Loucy (cell line): ENCODE measurements around the gene MAML2.

ENCODE experiments used
- H2AFZ ChIP-seq: fragments of 200-600 bp; sonication (generic); 2 replicates; pipeline ENCODE4 v1.6.0; 2016; ENCODE audit warnings: antibody characterized with exemption, mild to moderate bottlenecking, low read length, moderate library complexity
- H3F3A ChIP-seq: fragments of 200-600 bp; 2 replicates; pipeline ENCODE4 v1.6.0; 2016; ENCODE audit warnings: antibody characterized with exemption, low read depth, mild to moderate bottlenecking
- H3K27me3 ChIP-seq: fragments of 200-600 bp; sonication (generic); 2 replicates; pipeline ENCODE4 v1.6.1; 2014; ENCODE audit warnings: low read length, mild to moderate bottlenecking; ENCODE audit not compliant: insufficient read depth, poor library complexity, severe bottlenecking
- H3K36me3 ChIP-seq: fragments of 200-600 bp; sonication (generic); 2 replicates; pipeline ENCODE4 v1.6.1; 2016; ENCODE audit warnings: low read length; ENCODE audit not compliant: insufficient read depth
- H3K4me1 ChIP-seq: fragments of 200-600 bp; sonication (generic); 2 replicates; pipeline ENCODE4 v1.5.1; 2014; ENCODE audit warnings: low read length, mild to moderate bottlenecking; ENCODE audit not compliant: insufficient read depth, poor library complexity, severe bottlenecking
- H3K4me2 ChIP-seq: fragments of 200-600 bp; sonication (generic); 2 replicates; pipeline ENCODE4 v1.6.0; 2014; ENCODE audit warnings: antibody characterized with exemption, low read length, low read depth, mild to moderate bottlenecking; ENCODE audit not compliant: poor library complexity, severe bottlenecking
- H3K4me3 ChIP-seq: fragments of 200-600 bp; sonication (generic); 2 replicates; pipeline ENCODE4 v1.5.1; 2014; ENCODE audit warnings: low read length, mild to moderate bottlenecking, mixed read lengths; ENCODE audit not compliant: poor library complexity, severe bottlenecking
- H3K79me2 ChIP-seq: fragments of 200-600 bp; sonication (generic); 2 replicates; pipeline ENCODE4 v1.6.1; 2014; ENCODE audit warnings: low read length; ENCODE audit not compliant: insufficient read depth
- H3K9ac ChIP-seq: fragments of 200-600 bp; sonication (generic); 2 replicates; pipeline ENCODE4 v1.6.0; 2014; ENCODE audit warnings: mild to moderate bottlenecking, low read depth, low read length, moderate library complexity; ENCODE audit not compliant: poor library complexity, severe bottlenecking
- H3K9me2 ChIP-seq: fragments of 200-600 bp; sonication (generic); replicated peaks from 2 replicates; pipeline ENCODE4 v1.6.1; 2016; ENCODE audit warnings: low read depth, low read length, mixed read lengths
- H3K9me3 ChIP-seq: fragments of 200-600 bp; sonication (generic); 2 replicates; pipeline ENCODE4 v1.6.1; 2014; ENCODE audit warnings: mild to moderate bottlenecking, antibody characterized with exemption, low read length, low read depth; ENCODE audit not compliant: insufficient read depth
- H4K20me1 ChIP-seq: fragments of 200-600 bp; sonication (generic); 2 replicates; pipeline ENCODE4 v1.6.0; 2014; ENCODE audit warnings: antibody characterized with exemption, low read length, mild to moderate bottlenecking; ENCODE audit not compliant: insufficient read depth, poor library complexity, severe bottlenecking
- CTCF ChIP-seq: fragments of 200-600 bp; sonication (generic); conservative IDR thresholded peaks from 2 replicates; pipeline ENCODE4 v1.5.1; 2014; ENCODE audit warnings: mild to moderate bottlenecking, antibody characterized with exemption, low read length
- EZH2phosphoT487 ChIP-seq: fragments of 200-600 bp; IDR thresholded peaks from 2 replicates; pipeline ENCODE4 v1.6.1; 2018; ENCODE audit warnings: antibody characterized with exemption, mild to moderate bottlenecking, moderate library complexity, borderline replicate concordance

The MAML2 gene

GRCh38 chr11:96137373-96137772 is 205.6 kb downstream of the MAML2 start:
- peaks cover 13% of the 10 kb centered on the region for H3K4me1 ChIP-seq
- H3K9ac ChIP-seq: no peak overlapping the region
- H3K4me3 ChIP-seq: no peak overlapping the region
- H3K4me2 ChIP-seq: no peak overlapping the region
- no peaks in the 10 kb centered on the region for H3K27me3 ChIP-seq
- H3K36me3 ChIP-seq: no peaks in the 10 kb centered on the region
- TF ChIP-seq CTCF (no peak), EZH2phosphoT487 (no peak)
- no peaks in the 10 kb centered on the region for H3K9me2 ChIP-seq
- no peaks in the 10 kb centered on the region for H3K79me2 ChIP-seq
- no peaks in the 10 kb centered on the region for H4K20me1 ChIP-seq
- H3K9me3 ChIP-seq: no peaks in the 10 kb centered on the region
- no peak overlapping the region for H2AFZ ChIP-seq
- H3F3A ChIP-seq: no peaks in the 10 kb centered on the region

- H3K79me2 ChIP-seq: no peaks in the 10 kb centered on the region
- H3K4me1 ChIP-seq: peaks cover 13% of the 10 kb centered on the region
- no peaks in the 10 kb centered on the region for H4K20me1 ChIP-seq
- no peak overlapping the region for H3K9ac ChIP-seq
- no peaks in the 10 kb centered on the region for H3K27me3 ChIP-seq
- no peak for TF ChIP-seq EZH2phosphoT487
- no peak for TF ChIP-seq CTCF
- no peaks in the 10 kb centered on the region for H3F3A ChIP-seq
- H3K4me3 ChIP-seq: no peak overlapping the region
- H2AFZ ChIP-seq: no peak overlapping the region
- H3K9me2 ChIP-seq: no peaks in the 10 kb centered on the region
- no peaks in the 10 kb centered on the region for H3K36me3 ChIP-seq
- H3K9me3 ChIP-seq: no peaks in the 10 kb centered on the region
- H3K4me2 ChIP-seq: no peak overlapping the region
Observed at GRCh38 chr11:96136613-96137298, 206.2 kb downstream of the MAML2 start.

GRCh38 chr11:96134602-96135001 is 208.4 kb downstream of the MAML2 start:
- TF ChIP-seq EZH2phosphoT487 (no peak), CTCF (no peak)
- Histone ChIP-seq H3K79me2 (no peaks in the 10 kb centered on the region), H3F3A (no peaks in the 10 kb centered on the region), H3K4me3 (no peak overlapping the region), H3K4me1 (peaks cover 13% of the 10 kb centered on the region), H3K9me3 (no peaks in the 10 kb centered on the region), H3K4me2 (no peak overlapping the region), H3K36me3 (no peaks in the 10 kb centered on the region), H4K20me1 (no peaks in the 10 kb centered on the region), H2AFZ (no peak overlapping the region), H3K9ac (no peak overlapping the region), H3K9me2 (no peaks in the 10 kb centered on the region), H3K27me3 (no peaks in the 10 kb centered on the region)
